GM12878 (cell line): ENCODE data around the gene MNT. TPM values are rescaled to one million over a fixed set of nuclear protein-coding genes. Genes with fewer than 3 reads are reported as not detected.

Experiments
- ATAC-seq: fragments of 200-7000 bp; cut with Tn5 transposase; 3 replicates; pipeline ENCODE4 v1.9.1; 2020; ENCODE audit warnings: mild to moderate bottlenecking, moderate library complexity
- BruUV-seq: library from RNA; stranded (reverse); fragments of 400-500 nt; replicated peaks from 2 replicates; lab custom pipeline; 2021; lab: Mats Ljungman, UMichigan
- CTCF ChIA-PET: fragments of 300-600 bp; sonication (Branson Sonifier 250); formaldehyde crosslinking; extraction: SDS; loops from one replicate; lab custom pipeline; 2021; ENCODE audit warnings: inconsistent platforms; lab: Yijun Ruan, JAX
- POLR2A ChIA-PET: fragments of 350-600 bp; formaldehyde crosslinking; extraction: SDS; loops from one replicate; lab custom pipeline; 2021; ENCODE audit warnings: inconsistent platforms; lab: Charles Lee
- RAD21 ChIA-PET: fragments of 300-600 bp; sonication (Branson Sonifier 250); formaldehyde crosslinking; loops from one replicate; lab custom pipeline; 2023; ENCODE audit warnings: antibody characterized with exemption; ENCODE audit not compliant: unreplicated experiment; lab: Charles Lee
- SMC1A ChIA-PET: fragments of 300-600 bp; sonication (Branson Sonifier 250); formaldehyde crosslinking; loops from one replicate; lab custom pipeline; 2023; ENCODE audit not compliant: unreplicated experiment, uncharacterized antibody; lab: Charles Lee
- DNase-seq: peaks from one replicate; pipeline ENCODE4 v3.0.0-alpha.2; 2011; ENCODE audit warnings: low read depth, low spot score
- FAIRE-seq: peaks from 3 replicates; lab custom pipeline; 2011; peaks lifted over from hg19 to GRCh38; lab: Jason Lieb, UNC
- H2AFZ ChIP-seq: 2 replicates; pipeline ENCODE4 v1.6.0; 2011; ENCODE audit warnings: low read depth, low read length, control low read depth; ENCODE audit not compliant: control insufficient read depth
- H3K27ac ChIP-seq: 2 replicates; pipeline ENCODE4 v1.5.1; 2011; ENCODE audit warnings: control low read depth; ENCODE audit not compliant: control insufficient read depth, insufficient read depth
- H3K27me3 ChIP-seq, 2 experiments: replicated peaks in 1 of 2; 2 replicates each; pipeline versions ENCODE4 v1.6.0 to v1.6.1; 2011; ENCODE audit warnings: low read length in 1 of 2; ENCODE audit not compliant: control insufficient read depth in 2 of 2, insufficient read depth in 2 of 2
- H3K36me3 ChIP-seq, 2 experiments: 2 replicates each; pipeline ENCODE4 v1.5.1; 2011; ENCODE audit warnings: low read length in 1 of 2; ENCODE audit not compliant: control insufficient read depth in 2 of 2, insufficient read depth in 2 of 2
- H3K4me1 ChIP-seq: 2 replicates; pipeline ENCODE4 v1.6.1; 2011; ENCODE audit warnings: mild to moderate bottlenecking, low read length, moderate library complexity, mixed read lengths; ENCODE audit not compliant: control insufficient read depth, insufficient read depth
- H3K4me2 ChIP-seq: 2 replicates; pipeline ENCODE4 v1.6.0; 2011; ENCODE audit warnings: control low read depth; ENCODE audit not compliant: control insufficient read depth, insufficient read depth
- H3K4me3 ChIP-seq: fragments of 200-600 bp; sonication (generic); 2 replicates; pipeline ENCODE4 v1.5.1; 2016
- H3K79me2 ChIP-seq: 2 replicates; pipeline ENCODE4 v1.6.0; 2011; ENCODE audit warnings: low read length; ENCODE audit not compliant: control insufficient read depth, insufficient read depth
- H3K9ac ChIP-seq: 2 replicates; pipeline ENCODE4 v1.8.0; 2011; ENCODE audit warnings: low read length, control low read depth, mixed read lengths; ENCODE audit not compliant: control insufficient read depth, insufficient read depth
- H3K9me3 ChIP-seq: replicated peaks from 3 replicates; pipeline ENCODE4 v1.5.1; 2011; ENCODE audit warnings: mild to moderate bottlenecking, low read length; ENCODE audit not compliant: control insufficient read depth, insufficient read depth
- H4K20me1 ChIP-seq: 2 replicates; pipeline ENCODE4 v1.6.0; 2011; ENCODE audit not compliant: control insufficient read depth, insufficient read depth
- ESRRA ChIP-seq: IDR thresholded peaks from 2 replicates; pipeline ENCODE4 v1.6.1; 2012; ENCODE audit warnings: mild to moderate bottlenecking, low read length, improper control_type of control experiment
- HDAC2 ChIP-seq: fragments of 200-600 bp; sonication (generic); IDR thresholded peaks from 2 replicates; pipeline ENCODE4 v1.6.1; 2017
- IKZF1 ChIP-seq: fragments of 450-650 bp; conservative IDR thresholded peaks from 2 replicates; pipeline ENCODE4 v1.6.1; 2017; ENCODE audit warnings: antibody characterized with exemption, mild to moderate bottlenecking
- IRF4 ChIP-seq: IDR thresholded peaks from 2 replicates; pipeline ENCODE4 v1.6.1; 2011; ENCODE audit warnings: low read depth, low read length
- LARP7 ChIP-seq: fragments of 450-650 bp; IDR thresholded peaks from 2 replicates; pipeline ENCODE4 v1.6.1; 2017; ENCODE audit warnings: mild to moderate bottlenecking
- NKRF ChIP-seq: fragments of 450-650 bp; conservative IDR thresholded peaks from 2 replicates; pipeline ENCODE4 v1.6.1; 2017; ENCODE audit warnings: mild to moderate bottlenecking, moderate library complexity
- PAX8 ChIP-seq: fragments of 450-650 bp; IDR thresholded peaks from 2 replicates; pipeline ENCODE4 v1.6.1; 2017; ENCODE audit warnings: mild to moderate bottlenecking, moderate library complexity
- PML ChIP-seq: IDR thresholded peaks from 2 replicates; pipeline ENCODE4 v1.6.1; 2012; ENCODE audit warnings: low read length, inconsistent platforms
- POLR2A ChIP-seq: IDR thresholded peaks from 2 replicates; pipeline ENCODE4 v1.6.1; 2011; ENCODE audit warnings: low read depth, mild to moderate bottlenecking, low read length
- POU2F2 ChIP-seq: IDR thresholded peaks from 3 replicates; pipeline ENCODE4 v1.6.1; 2011; ENCODE audit warnings: low read depth, mild to moderate bottlenecking, low read length, borderline replicate concordance
- WRNIP1 ChIP-seq: IDR thresholded peaks from 2 replicates; pipeline ENCODE4 v1.6.1; 2011; ENCODE audit warnings: low read depth, low read length, improper control_type of control experiment, borderline replicate concordance
- ZNF687 ChIP-seq: fragments of 450-650 bp; IDR thresholded peaks from 2 replicates; pipeline ENCODE4 v1.6.1; 2017; ENCODE audit warnings: mild to moderate bottlenecking, moderate library complexity
- WGBS: methylation state at CpG from one replicate; pipeline ENCODE4 v1.1.6; 2016; ENCODE audit warnings: low lambda C conversion rate; ENCODE audit not compliant: insufficient replicate concordance, insufficient coverage; ENCODE audit errors: missing lambda C conversion rate; 5-methylcytosine and 5-hydroxymethylcytosine counted together
- in situ Hi-C: fragments of 300-500 bp; cut with MboI; formaldehyde crosslinking; loops from 9 replicates; pipeline ENCODE4 v1.14.3; 2018; ENCODE audit warnings: mixed read lengths
- intact Hi-C: fragments of 100-400 bp; cut with micrococcal nuclease; formaldehyde crosslinking; loops from one replicate; pipeline ENCODE4 v1.14.2; 2022; ENCODE audit not compliant: unreplicated experiment
- polyA plus RNA-seq, 11 experiments: library from polyadenylated mRNA; depleted of rRNA in 4 of 11; unstranded in 6 of 11; stranded (reverse) in 5 of 11; fragments of >200 nt; fragmentation: Nextera tagmentation in 4 of 11; fragmentation: Illumina TruSeq in 1 of 11; extraction: Ambion mirVana in 4 of 11; extraction: Trizol in 1 of 11; gene quantifications; 1 replicate in 1 of 11; 2 replicates in 10 of 11; pipeline versions ENCODE4 v1.2.1 to v1.2.3, GENCODE V29; 2011 to 2016; ENCODE audit warnings: inconsistent platforms in 2 of 11, missing spikeins in 2 of 11, low read depth in 1 of 11
- total RNA-seq, 4 experiments: library from RNA; depleted of rRNA in 3 of 4; stranded (reverse); fragments of >200 nt in 3 of 4; fragmentation: Illumina TruSeq in 1 of 4; extraction: Trizol in 1 of 4; gene quantifications; 2 replicates each; pipeline versions ENCODE4 v1.2.1 to v1.2.3, GENCODE V29; 2013 to 2021
- TF ChIP-seq, protein P1 (sequence below): IDR thresholded peaks from 2 replicates; pipeline ENCODE4 v1.6.1; 2012; ENCODE audit warnings: improper control_type of control experiment, low read depth, low read length; ENCODE audit not compliant: insufficient replicate concordance
- TF ChIP-seq, protein P2 (sequence below): IDR thresholded peaks from 2 replicates; pipeline ENCODE4 v1.6.1; 2012; ENCODE audit warnings: low read length, inconsistent platforms

Gene MNT
- total and polyA plus RNA-seq, 10 of the 15 experiments (the other 5 are each of a cell fraction or from before 2014, with no cell fraction given) = 0.31 to 15.9 (median 3.8) TPM

DNA sequence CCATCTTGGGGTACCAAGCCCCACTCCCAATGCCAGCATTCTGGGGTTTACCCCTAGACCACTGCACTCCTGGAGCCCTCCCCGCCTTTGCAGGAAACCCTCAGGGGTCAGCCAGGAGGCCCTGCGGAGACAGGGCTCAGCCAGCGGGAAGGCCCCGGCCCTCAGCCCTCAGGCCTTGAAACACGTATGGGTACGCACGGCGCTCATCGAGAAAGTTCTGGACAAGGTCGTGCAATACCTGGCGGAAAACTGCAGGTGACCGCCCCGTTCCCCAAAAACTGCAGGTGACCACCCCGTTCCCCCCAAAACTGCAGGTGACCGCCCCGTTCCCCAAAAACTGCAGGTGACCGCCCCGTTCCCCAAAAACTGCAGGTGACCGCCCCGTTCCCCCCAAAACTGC, 38.8 kb downstream of the MNT start:
- FAIRE-seq (no peak), DNase-seq (no peak), ATAC-seq (no peak)
- 100% methylated on average over 11 of the region's 20 CpGs for WGBS
- H2AFZ ChIP-seq = no peak overlapping the region
- ChIA-PET POLR2A (no interaction called here), SMC1A (no interaction called here), CTCF (interaction anchor here (2.5 kb wide), 1 partner anchor 54 kb away, joined by 7 read pairs; no protein-coding TSS in a partner anchor), RAD21 (no interaction called here)
- no peaks in the 10 kb centered on the region for H3K4me1 ChIP-seq
- no peaks in the 10 kb centered on the region for H3K27me3 ChIP-seq
- no peak overlapping the region for H3K9ac ChIP-seq
- no peaks in the 10 kb centered on the region; a peak in 3 of 4 replicates for H3K36me3 ChIP-seq
- no peak overlapping the region for H3K27ac ChIP-seq
- no peaks in the 10 kb centered on the region for H3K9me3 ChIP-seq
- no peak overlapping the region for H3K4me3 ChIP-seq
- H3K79me2 ChIP-seq = no peaks in the 10 kb centered on the region
- in situ Hi-C loops = no loop called here
- H4K20me1 ChIP-seq = no peaks in the 10 kb centered on the region
- no TSS peak for BruUV-seq
- intact Hi-C loops = no loop called here
- H3K4me2 ChIP-seq = no peak overlapping the region
- TF ChIP-seq ESRRA (no peak), PML (no peak), WRNIP1 (no peak), POLR2A (no peak), ZNF687 (no peak), HDAC2 (no peak), LARP7 (no peak), IKZF1 (no peak), PAX8 (no peak), NKRF (no peak), POU2F2 (no peak), IRF4 (no peak)
- TF ChIP-seq, protein P1, sequence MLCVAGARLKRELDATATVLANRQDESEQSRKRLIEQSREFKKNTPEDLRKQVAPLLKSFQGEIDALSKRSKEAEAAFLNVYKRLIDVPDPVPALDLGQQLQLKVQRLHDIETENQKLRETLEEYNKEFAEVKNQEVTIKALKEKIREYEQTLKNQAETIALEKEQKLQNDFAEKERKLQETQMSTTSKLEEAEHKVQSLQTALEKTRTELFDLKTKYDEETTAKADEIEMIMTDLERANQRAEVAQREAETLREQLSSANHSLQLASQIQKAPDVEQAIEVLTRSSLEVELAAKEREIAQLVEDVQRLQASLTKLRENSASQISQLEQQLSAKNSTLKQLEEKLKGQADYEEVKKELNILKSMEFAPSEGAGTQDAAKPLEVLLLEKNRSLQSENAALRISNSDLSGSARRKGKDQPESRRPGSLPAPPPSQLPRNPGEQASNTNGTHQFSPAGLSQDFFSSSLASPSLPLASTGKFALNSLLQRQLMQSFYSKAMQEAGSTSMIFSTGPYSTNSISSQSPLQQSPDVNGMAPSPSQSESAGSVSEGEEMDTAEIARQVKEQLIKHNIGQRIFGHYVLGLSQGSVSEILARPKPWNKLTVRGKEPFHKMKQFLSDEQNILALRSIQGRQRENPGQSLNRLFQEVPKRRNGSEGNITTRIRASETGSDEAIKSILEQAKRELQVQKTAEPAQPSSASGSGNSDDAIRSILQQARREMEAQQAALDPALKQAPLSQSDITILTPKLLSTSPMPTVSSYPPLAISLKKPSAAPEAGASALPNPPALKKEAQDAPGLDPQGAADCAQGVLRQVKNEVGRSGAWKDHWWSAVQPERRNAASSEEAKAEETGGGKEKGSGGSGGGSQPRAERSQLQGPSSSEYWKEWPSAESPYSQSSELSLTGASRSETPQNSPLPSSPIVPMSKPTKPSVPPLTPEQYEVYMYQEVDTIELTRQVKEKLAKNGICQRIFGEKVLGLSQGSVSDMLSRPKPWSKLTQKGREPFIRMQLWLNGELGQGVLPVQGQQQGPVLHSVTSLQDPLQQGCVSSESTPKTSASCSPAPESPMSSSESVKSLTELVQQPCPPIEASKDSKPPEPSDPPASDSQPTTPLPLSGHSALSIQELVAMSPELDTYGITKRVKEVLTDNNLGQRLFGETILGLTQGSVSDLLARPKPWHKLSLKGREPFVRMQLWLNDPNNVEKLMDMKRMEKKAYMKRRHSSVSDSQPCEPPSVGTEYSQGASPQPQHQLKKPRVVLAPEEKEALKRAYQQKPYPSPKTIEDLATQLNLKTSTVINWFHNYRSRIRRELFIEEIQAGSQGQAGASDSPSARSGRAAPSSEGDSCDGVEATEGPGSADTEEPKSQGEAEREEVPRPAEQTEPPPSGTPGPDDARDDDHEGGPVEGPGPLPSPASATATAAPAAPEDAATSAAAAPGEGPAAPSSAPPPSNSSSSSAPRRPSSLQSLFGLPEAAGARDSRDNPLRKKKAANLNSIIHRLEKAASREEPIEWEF = no peak
- TF ChIP-seq, protein P2, sequence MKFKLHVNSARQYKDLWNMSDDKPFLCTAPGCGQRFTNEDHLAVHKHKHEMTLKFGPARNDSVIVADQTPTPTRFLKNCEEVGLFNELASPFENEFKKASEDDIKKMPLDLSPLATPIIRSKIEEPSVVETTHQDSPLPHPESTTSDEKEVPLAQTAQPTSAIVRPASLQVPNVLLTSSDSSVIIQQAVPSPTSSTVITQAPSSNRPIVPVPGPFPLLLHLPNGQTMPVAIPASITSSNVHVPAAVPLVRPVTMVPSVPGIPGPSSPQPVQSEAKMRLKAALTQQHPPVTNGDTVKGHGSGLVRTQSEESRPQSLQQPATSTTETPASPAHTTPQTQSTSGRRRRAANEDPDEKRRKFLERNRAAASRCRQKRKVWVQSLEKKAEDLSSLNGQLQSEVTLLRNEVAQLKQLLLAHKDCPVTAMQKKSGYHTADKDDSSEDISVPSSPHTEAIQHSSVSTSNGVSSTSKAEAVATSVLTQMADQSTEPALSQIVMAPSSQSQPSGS = no peak
